Measurements from ENCODE around the gene WNT7B.

The WNT7B gene

DNA sequence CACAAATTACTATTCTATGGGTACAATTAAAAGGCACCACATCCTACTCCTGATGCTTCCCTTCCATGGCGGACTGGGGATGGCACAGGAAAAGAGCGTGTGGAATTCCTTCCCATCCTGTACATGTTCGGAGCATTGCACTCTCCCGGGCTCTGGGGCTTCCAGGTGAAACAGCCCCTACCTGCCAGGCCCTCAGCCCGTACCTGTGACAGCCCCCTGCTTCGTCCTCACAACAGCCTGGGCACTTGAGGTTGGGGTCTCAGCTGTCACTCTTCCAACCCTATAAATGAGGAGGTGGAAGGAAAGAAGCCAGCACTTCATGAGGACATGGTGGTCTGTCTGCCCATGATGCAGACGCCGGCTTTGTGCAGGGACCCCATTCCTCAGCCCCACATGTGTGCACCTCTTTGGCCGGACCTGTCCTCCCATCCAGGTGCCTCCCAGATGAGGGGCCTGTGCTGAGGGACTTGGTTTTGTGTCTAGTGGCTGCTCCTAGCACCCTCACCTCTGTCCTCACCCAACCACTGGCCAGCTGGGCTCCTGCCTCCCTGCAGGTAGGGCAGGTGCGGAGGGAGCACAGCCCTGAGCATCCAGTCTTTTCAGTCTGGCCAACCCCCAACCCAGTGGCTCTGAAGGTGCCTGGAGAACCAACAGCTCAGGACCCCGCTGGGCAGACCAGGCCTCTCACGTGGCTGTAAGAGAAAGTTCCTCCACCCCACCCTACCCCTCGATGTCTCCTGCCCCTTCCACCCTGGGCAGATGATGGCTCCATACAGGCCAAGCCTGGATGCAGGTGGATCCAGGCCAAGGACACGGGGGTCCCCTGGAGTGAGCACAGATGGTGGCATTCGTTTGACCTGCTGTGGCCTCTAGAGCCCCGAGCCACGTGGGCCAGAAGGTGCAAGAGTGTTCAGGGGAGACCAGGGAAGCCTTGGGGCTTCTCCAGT is 23.4 kb upstream of the WNT7B start:
- Histone ChIP-seq H2BK5ac (ENCODE audit: low read length) (no peak overlapping the region), H2BK12ac (ENCODE audit: low read length) (no peak overlapping the region), H3K4me2 (ENCODE audit: insufficient read depth, low read length, poor library complexity, severe bottlenecking) (no peak overlapping the region), H2AFZ (ENCODE audit: low read length) (no peak overlapping the region), H2BK120ac (ENCODE audit: low read depth, low read length) (no peak overlapping the region), H3K4ac (ENCODE audit: low read length) (no peak overlapping the region), H3K4me1 (ENCODE audit: control insufficient read depth in 2 of 2, insufficient read depth in 1 of 2, low read depth in 1 of 2, low read length in 2 of 2) (peaks cover 2 to 9% of the 10 kb centered on the region in 2 donors), H4K8ac (ENCODE audit: low read depth, low read length) (peak overlapping the region; percentile 43), H3K9me3 (replicated peaks in 1 of 2; ENCODE audit: control insufficient read depth in 2 of 2, insufficient read depth in 1 of 2, low read depth in 1 of 2, low read length in 2 of 2) (no peaks in the 10 kb centered on the region), H3K23ac (ENCODE audit: low read depth, low read length, poor library complexity) (no peak overlapping the region), H3K18ac (ENCODE audit: low read length) (peak overlapping the region; percentile 71), H3K27ac (replicated peaks; ENCODE audit: low read length) (no peak overlapping the region), H3K36me3 (replicated peaks in 1 of 2; ENCODE audit: control insufficient read depth in 2 of 2, insufficient read depth in 2 of 2, low read length in 2 of 2) (no peaks in the 10 kb centered on the region), H3K4me3 (ENCODE audit: low read length in 2 of 2) (no peak overlapping the region), H3K9ac (ENCODE audit: low read depth, low read length, poor library complexity) (peak overlapping the region; percentile 12), H3K27me3 (ENCODE audit: control insufficient read depth in 3 of 3, insufficient read depth in 3 of 3, low read depth in 1 of 3, low read length in 3 of 3) (peaks cover 0 to 29% (median 12%) of the 10 kb centered on the region in 3 experiments), H3K14ac (ENCODE audit: low read length) (peak overlapping the region; percentile 1), H4K91ac (ENCODE audit: low read depth, low read length, poor library complexity) (no peak overlapping the region), H2BK15ac (ENCODE audit: low read length) (no peak overlapping the region), H3K79me1 (ENCODE audit: low read depth, low read length) (peaks cover 4% of the 10 kb centered on the region), H2AK5ac (ENCODE audit: low read depth, low read length) (peak overlapping the region; percentile 75)
- no CpG with 5 or more reads among the region's 17 CpGs for WGBS, 2 donors (ENCODE audit: extremely low coverage in 2 of 2, insufficient read length in 2 of 2, insufficient replicate concordance in 1 of 2)
- DNase-seq (ENCODE audit: low spot score): no peak

DNA sequence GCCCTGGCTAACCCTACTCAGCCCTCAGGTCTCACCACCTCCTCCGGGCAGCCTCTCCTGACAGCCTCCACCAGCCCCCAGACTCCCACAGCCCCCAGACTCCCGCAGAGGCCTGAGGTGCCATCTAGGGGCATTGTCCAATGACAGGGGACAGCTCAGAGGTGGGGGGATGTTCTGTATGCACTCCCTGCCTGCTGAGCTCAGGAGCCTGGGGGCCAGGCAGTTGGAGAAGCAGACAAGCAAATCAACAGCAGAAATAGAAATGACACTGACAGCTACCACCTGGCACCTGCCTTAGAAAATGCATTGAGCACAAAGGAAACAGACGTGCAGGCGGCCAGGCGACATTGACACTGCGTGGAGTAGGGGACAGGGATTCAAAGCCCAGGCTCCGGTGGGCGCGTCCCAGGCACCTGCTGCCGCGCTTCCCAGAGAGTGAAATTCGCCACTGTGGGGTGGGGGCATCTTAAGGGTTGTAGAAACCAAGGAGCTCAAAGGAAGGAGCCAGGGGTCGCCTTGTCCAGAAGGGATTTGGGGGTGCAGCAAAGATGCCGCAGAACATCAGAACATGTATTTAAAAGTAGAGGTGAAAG is 22.5 kb upstream of the WNT7B start:
- Histone ChIP-seq H2BK5ac (ENCODE audit: low read length) (no peak overlapping the region), H3K4me2 (ENCODE audit: insufficient read depth, low read length, poor library complexity, severe bottlenecking) (no peak overlapping the region), H2AFZ (ENCODE audit: low read length) (no peak overlapping the region), H3K9me3 (replicated peaks in 1 of 2; ENCODE audit: control insufficient read depth in 2 of 2, insufficient read depth in 1 of 2, low read depth in 1 of 2, low read length in 2 of 2) (no peaks in the 10 kb centered on the region), H3K23ac (ENCODE audit: low read depth, low read length, poor library complexity) (no peak overlapping the region), H3K4ac (ENCODE audit: low read length) (no peak overlapping the region), H3K27ac (replicated peaks; ENCODE audit: low read length) (no peak overlapping the region), H4K91ac (ENCODE audit: low read depth, low read length, poor library complexity) (no peak overlapping the region), H3K79me1 (ENCODE audit: low read depth, low read length) (peaks cover 4% of the 10 kb centered on the region), H3K4me3 (ENCODE audit: low read length in 2 of 2) (peak overlapping the region in 1 of 2 donors; percentile 9), H2BK15ac (ENCODE audit: low read length) (peak overlapping the region; percentile 56), H2BK12ac (ENCODE audit: low read length) (no peak overlapping the region), H3K18ac (ENCODE audit: low read length) (no peak overlapping the region), H2AK5ac (ENCODE audit: low read depth, low read length) (peak overlapping the region; percentile 25), H3K27me3 (ENCODE audit: control insufficient read depth in 3 of 3, insufficient read depth in 3 of 3, low read depth in 1 of 3, low read length in 3 of 3) (peaks cover 0 to 27% (median 12%) of the 10 kb centered on the region in 3 experiments), H3K9ac (ENCODE audit: low read depth, low read length, poor library complexity) (no peak overlapping the region), H3K14ac (ENCODE audit: low read length) (no peak overlapping the region), H3K36me3 (replicated peaks in 1 of 2; ENCODE audit: control insufficient read depth in 2 of 2, insufficient read depth in 2 of 2, low read length in 2 of 2) (no peaks in the 10 kb centered on the region), H4K8ac (ENCODE audit: low read depth, low read length) (no peak overlapping the region), H3K4me1 (ENCODE audit: control insufficient read depth in 2 of 2, insufficient read depth in 1 of 2, low read depth in 1 of 2, low read length in 2 of 2) (peaks cover 2 to 9% of the 10 kb centered on the region in 2 donors), H2BK120ac (ENCODE audit: low read depth, low read length) (no peak overlapping the region)
- no peak for DNase-seq (ENCODE audit: low spot score)
- WGBS, 2 donors (ENCODE audit: extremely low coverage in 2 of 2, insufficient read length in 2 of 2, insufficient replicate concordance in 1 of 2): no CpG with 5 or more reads among the region's 14 CpGs

DNA sequence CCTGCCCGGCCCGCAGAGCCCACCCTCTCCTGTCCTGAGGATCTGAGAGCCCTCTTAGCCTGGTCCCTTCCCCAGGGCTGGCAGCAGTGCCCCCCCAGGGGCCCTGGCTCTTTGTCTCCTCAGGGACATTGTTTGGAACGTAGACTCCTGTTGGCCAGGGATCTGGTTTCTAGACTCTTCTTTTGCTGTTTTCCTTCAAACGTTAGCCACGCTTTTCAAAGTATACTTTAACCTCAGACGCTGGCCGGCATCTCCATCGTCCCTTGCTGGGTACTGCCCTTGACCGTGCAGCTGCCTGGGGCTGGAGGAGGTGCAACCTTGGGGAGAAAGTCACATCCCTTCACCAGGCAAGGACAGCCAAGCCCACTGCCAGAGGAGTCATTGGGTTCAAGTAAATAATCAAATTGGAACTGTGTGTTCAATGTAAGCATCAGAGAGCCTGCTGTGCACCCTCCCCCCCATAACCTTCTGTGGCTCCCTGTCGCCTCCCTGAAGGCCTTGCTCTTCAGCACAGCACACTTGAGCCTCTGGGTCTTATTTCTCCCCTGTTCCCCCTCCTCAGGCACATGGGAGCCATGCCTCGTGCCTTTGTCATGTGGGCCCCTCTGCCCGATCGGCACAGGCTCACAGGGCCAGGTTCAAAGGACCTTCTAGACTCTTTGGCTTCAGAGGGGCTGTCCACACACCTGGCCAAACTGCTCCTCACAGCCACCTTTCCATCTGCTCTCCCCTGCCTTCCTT is 21.8 kb upstream of the WNT7B start:
- peaks cover 2 to 9% of the 10 kb centered on the region in 2 donors for H3K4me1 ChIP-seq (ENCODE audit: control insufficient read depth in 2 of 2, insufficient read depth in 1 of 2, low read depth in 1 of 2, low read length in 2 of 2)
- no peak overlapping the region for H3K4me2 ChIP-seq (ENCODE audit: insufficient read depth, low read length, poor library complexity, severe bottlenecking)
- H3K27ac ChIP-seq (replicated peaks; ENCODE audit: low read length): no peak overlapping the region
- H4K8ac ChIP-seq (ENCODE audit: low read depth, low read length): no peak overlapping the region
- H3K14ac ChIP-seq (ENCODE audit: low read length): no peak overlapping the region
- peaks cover 0 to 27% (median 10%) of the 10 kb centered on the region in 3 experiments for H3K27me3 ChIP-seq (ENCODE audit: control insufficient read depth in 3 of 3, insufficient read depth in 3 of 3, low read depth in 1 of 3, low read length in 3 of 3)
- no peaks in the 10 kb centered on the region for H3K9me3 ChIP-seq (replicated peaks in 1 of 2; ENCODE audit: control insufficient read depth in 2 of 2, insufficient read depth in 1 of 2, low read depth in 1 of 2, low read length in 2 of 2)
- no peak overlapping the region for H4K91ac ChIP-seq (ENCODE audit: low read depth, low read length, poor library complexity)
- WGBS, 2 donors (ENCODE audit: extremely low coverage in 2 of 2, insufficient read length in 2 of 2, insufficient replicate concordance in 1 of 2): no CpG with 5 or more reads among the region's 13 CpGs
- H2AFZ ChIP-seq (ENCODE audit: low read length): no peak overlapping the region
- H3K79me1 ChIP-seq (ENCODE audit: low read depth, low read length): peaks cover 4% of the 10 kb centered on the region
- no peaks in the 10 kb centered on the region for H3K36me3 ChIP-seq (replicated peaks in 1 of 2; ENCODE audit: control insufficient read depth in 2 of 2, insufficient read depth in 2 of 2, low read length in 2 of 2)
- no peak overlapping the region for H3K9ac ChIP-seq (ENCODE audit: low read depth, low read length, poor library complexity)
- peak overlapping the region in 1 of 2 donors; percentile 9 for H3K4me3 ChIP-seq (ENCODE audit: low read length in 2 of 2)
- H2BK12ac ChIP-seq (ENCODE audit: low read length): no peak overlapping the region
- no peak overlapping the region for H3K23ac ChIP-seq (ENCODE audit: low read depth, low read length, poor library complexity)
- H3K18ac ChIP-seq (ENCODE audit: low read length): no peak overlapping the region
- no peak overlapping the region for H3K4ac ChIP-seq (ENCODE audit: low read length)
- H2AK5ac ChIP-seq (ENCODE audit: low read depth, low read length): peak overlapping the region; percentile 25
- H2BK120ac ChIP-seq (ENCODE audit: low read depth, low read length): no peak overlapping the region
- peak overlapping the region; percentile 56 for H2BK15ac ChIP-seq (ENCODE audit: low read length)
- no peak for DNase-seq (ENCODE audit: low spot score)
- H2BK5ac ChIP-seq (ENCODE audit: low read length): no peak overlapping the region

Data from neuronal stem cell (in vitro differentiated cells).